ENCODE measurements around the gene HOXD8.
A peak's percentile ranks its signal among the peaks of the same experiment; 100 is the strongest.

HOXD8 gene

DNA sequence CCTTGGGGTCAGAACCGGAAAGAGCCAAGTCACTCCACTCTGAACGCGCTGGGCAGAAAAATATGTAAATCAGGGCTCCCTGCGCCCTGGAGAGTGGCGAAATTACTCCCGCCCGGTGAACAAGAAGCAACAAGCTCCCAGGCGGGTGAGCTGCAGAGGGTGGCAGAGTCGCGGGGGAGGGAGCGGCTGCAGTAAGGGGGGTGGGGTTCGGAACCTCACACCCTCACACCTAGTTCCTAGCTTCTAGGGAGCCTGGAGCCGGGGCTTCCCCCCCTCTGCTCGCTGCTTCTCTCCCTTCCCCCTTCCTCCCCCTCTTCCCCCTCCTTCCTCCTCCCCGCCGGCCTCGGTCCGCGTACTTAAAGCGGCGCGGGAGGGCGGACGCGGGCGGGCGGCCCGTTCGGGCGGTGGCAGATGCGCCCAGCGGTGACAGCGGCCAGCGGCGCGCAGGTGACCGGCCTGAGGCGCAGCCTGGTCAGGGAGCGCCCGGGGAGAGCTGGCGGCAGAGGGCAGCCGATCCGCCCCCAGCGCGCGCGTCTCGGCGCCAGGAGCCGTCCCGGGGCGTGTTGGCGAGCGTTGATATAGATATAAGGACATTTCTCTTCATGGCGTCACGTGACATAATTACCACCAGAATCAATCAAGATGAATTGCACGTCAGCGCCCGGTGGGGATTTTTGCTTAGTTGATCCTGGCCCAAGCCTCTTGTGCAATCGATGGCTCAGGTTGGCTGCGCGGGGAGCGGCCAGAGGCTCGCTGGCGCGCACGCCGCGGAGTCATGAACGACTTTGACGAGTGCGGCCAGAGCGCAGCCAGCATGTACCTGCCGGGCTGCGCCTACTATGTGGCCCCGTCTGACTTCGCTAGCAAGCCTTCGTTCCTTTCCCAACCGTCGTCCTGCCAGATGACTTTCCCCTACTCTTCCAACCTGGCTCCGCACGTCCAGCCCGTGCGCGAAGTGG is 22.6 kb upstream of the HOXD8 start, which contains the start of gene HOXD11 (continued):
- TF ChIP-seq, protein P1, sequence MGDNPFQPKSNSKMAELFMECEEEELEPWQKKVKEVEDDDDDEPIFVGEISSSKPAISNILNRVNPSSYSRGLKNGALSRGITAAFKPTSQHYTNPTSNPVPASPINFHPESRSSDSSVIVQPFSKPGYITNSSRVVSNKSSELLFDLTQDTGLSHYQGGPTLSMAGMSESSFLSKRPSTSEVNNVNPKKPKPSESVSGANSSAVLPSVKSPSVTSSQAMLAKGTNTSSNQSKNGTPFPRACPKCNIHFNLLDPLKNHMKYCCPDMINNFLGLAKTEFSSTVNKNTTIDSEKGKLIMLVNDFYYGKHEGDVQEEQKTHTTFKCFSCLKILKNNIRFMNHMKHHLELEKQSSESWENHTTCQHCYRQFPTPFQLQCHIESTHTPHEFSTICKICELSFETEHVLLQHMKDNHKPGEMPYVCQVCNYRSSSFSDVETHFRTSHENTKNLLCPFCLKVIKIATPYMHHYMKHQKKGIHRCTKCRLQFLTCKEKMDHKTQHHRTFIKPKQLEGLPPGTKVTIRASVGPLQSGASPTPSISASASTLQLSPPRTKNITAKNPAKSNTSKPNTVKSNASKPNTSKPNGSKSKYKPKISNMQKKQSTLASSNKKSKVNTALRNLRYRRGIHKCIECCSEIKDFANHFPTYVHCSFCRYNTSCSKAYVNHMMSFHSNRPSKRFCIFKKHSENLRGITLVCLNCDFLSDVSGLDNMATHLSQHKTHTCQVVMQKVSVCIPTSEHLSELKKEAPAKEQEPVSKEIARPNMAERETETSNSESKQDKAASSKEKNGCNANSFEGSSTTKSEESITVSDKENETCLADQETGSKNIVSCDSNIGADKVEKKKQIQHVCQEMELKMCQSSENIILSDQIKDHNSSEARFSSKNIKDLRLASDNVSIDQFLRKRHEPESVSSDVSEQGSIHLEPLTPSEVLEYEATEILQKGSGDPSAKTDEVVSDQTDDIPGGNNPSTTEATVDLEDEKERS (tag by site-specific recombination; IDR thresholded peaks at IDR 0.05), result no peak
- no peak for TF ChIP-seq ZNF266 (tag by site-specific recombination; IDR thresholded peaks at IDR 0.05; ENCODE audit: low read depth)
- TF ChIP-seq, protein P2, sequence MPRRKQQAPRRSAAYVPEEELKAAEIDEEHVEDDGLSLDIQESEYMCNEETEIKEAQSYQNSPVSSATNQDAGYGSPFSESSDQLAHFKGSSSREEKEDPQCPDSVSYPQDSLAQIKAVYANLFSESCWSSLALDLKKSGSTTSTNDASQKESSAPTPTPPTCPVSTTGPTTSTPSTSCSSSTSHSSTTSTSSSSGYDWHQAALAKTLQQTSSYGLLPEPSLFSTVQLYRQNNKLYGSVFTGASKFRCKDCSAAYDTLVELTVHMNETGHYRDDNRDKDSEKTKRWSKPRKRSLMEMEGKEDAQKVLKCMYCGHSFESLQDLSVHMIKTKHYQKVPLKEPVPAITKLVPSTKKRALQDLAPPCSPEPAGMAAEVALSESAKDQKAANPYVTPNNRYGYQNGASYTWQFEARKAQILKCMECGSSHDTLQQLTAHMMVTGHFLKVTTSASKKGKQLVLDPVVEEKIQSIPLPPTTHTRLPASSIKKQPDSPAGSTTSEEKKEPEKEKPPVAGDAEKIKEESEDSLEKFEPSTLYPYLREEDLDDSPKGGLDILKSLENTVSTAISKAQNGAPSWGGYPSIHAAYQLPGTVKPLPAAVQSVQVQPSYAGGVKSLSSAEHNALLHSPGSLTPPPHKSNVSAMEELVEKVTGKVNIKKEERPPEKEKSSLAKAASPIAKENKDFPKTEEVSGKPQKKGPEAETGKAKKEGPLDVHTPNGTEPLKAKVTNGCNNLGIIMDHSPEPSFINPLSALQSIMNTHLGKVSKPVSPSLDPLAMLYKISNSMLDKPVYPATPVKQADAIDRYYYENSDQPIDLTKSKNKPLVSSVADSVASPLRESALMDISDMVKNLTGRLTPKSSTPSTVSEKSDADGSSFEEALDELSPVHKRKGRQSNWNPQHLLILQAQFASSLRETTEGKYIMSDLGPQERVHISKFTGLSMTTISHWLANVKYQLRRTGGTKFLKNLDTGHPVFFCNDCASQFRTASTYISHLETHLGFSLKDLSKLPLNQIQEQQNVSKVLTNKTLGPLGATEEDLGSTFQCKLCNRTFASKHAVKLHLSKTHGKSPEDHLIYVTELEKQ (tag by site-specific recombination; IDR thresholded peaks at IDR 0.05; ENCODE audit: borderline replicate concordance), result peak; percentile 79
- no peak for TF ChIP-seq ZNF426 (tag by site-specific recombination; IDR thresholded peaks at IDR 0.05)
- peak; percentile 38; the same call in 1 of the 2 replicates for TF ChIP-seq WT1 (tag by site-specific recombination; IDR thresholded peaks at IDR 0.05)
- TF ChIP-seq ZBTB48 (tag by site-specific recombination; IDR thresholded peaks at IDR 0.05), result no peak
- TF ChIP-seq, protein P3, sequence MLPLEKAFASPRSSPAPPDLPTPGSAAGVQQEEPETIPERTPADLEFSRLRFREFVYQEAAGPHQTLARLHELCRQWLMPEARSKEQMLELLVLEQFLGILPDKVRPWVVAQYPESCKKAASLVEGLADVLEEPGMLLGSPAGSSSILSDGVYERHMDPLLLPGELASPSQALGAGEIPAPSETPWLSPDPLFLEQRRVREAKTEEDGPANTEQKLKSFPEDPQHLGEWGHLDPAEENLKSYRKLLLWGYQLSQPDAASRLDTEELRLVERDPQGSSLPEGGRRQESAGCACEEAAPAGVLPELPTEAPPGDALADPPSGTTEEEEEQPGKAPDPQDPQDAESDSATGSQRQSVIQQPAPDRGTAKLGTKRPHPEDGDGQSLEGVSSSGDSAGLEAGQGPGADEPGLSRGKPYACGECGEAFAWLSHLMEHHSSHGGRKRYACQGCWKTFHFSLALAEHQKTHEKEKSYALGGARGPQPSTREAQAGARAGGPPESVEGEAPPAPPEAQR (tag by site-specific recombination; IDR thresholded peaks at IDR 0.05), result no peak
- TF ChIP-seq ZBTB7A (tag by site-specific recombination; IDR thresholded peaks at IDR 0.05; ENCODE audit: low read depth), result no peak
- no peak for TF ChIP-seq ZNF768 (tag by site-specific recombination; IDR thresholded peaks at IDR 0.05)
- TF ChIP-seq ZNF175 (tag by site-specific recombination; IDR thresholded peaks at IDR 0.05), result no peak
- TF ChIP-seq IKZF3 (tag by site-specific recombination; IDR thresholded peaks at IDR 0.05), result peak; percentile 83; the same call in 1 of the 2 replicates
- no peak for TF ChIP-seq SETDB1 (IDR thresholded peaks at IDR 0.05; ENCODE audit: insufficient read length, low read length)
- no peak for TF ChIP-seq ZNF626 (tag by site-specific recombination; IDR thresholded peaks at IDR 0.05)
- TF ChIP-seq ZNF501 (tag by site-specific recombination; IDR thresholded peaks at IDR 0.05), result peak; percentile 44
- TF ChIP-seq, protein P4, sequence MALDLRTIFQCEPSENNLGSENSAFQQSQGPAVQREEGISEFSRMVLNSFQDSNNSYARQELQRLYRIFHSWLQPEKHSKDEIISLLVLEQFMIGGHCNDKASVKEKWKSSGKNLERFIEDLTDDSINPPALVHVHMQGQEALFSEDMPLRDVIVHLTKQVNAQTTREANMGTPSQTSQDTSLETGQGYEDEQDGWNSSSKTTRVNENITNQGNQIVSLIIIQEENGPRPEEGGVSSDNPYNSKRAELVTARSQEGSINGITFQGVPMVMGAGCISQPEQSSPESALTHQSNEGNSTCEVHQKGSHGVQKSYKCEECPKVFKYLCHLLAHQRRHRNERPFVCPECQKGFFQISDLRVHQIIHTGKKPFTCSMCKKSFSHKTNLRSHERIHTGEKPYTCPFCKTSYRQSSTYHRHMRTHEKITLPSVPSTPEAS (tag by site-specific recombination; IDR thresholded peaks at IDR 0.05), result no peak
- TF ChIP-seq, protein P5, sequence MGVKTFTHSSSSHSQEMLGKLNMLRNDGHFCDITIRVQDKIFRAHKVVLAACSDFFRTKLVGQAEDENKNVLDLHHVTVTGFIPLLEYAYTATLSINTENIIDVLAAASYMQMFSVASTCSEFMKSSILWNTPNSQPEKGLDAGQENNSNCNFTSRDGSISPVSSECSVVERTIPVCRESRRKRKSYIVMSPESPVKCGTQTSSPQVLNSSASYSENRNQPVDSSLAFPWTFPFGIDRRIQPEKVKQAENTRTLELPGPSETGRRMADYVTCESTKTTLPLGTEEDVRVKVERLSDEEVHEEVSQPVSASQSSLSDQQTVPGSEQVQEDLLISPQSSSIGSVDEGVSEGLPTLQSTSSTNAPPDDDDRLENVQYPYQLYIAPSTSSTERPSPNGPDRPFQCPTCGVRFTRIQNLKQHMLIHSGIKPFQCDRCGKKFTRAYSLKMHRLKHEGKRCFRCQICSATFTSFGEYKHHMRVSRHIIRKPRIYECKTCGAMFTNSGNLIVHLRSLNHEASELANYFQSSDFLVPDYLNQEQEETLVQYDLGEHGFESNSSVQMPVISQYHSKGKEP (tag by site-specific recombination; IDR thresholded peaks at IDR 0.05), result peak; percentile 36
- TF ChIP-seq RBAK (tag by site-specific recombination; IDR thresholded peaks at IDR 0.05), result no peak
- peak; percentile 69; the same call in 1 of the 2 replicates for TF ChIP-seq TCF7L2 (IDR thresholded peaks at IDR 0.05; ENCODE audit: borderline replicate concordance, low read depth, low read length)
- TF ChIP-seq ZBTB17 (tag by site-specific recombination; IDR thresholded peaks at IDR 0.05), result peak; percentile 73
- TF ChIP-seq SCRT1 (tag by site-specific recombination; IDR thresholded peaks at IDR 0.05; ENCODE audit: borderline replicate concordance), result peak; percentile 80; the same call in 1 of the 2 replicates
- TF ChIP-seq MZF1 (tag by site-specific recombination; IDR thresholded peaks at IDR 0.05; ENCODE audit: borderline replicate concordance), result peak; percentile 91
- TF ChIP-seq, protein P6, sequence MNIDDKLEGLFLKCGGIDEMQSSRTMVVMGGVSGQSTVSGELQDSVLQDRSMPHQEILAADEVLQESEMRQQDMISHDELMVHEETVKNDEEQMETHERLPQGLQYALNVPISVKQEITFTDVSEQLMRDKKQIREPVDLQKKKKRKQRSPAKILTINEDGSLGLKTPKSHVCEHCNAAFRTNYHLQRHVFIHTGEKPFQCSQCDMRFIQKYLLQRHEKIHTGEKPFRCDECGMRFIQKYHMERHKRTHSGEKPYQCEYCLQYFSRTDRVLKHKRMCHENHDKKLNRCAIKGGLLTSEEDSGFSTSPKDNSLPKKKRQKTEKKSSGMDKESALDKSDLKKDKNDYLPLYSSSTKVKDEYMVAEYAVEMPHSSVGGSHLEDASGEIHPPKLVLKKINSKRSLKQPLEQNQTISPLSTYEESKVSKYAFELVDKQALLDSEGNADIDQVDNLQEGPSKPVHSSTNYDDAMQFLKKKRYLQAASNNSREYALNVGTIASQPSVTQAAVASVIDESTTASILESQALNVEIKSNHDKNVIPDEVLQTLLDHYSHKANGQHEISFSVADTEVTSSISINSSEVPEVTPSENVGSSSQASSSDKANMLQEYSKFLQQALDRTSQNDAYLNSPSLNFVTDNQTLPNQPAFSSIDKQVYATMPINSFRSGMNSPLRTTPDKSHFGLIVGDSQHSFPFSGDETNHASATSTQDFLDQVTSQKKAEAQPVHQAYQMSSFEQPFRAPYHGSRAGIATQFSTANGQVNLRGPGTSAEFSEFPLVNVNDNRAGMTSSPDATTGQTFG (tag by site-specific recombination; IDR thresholded peaks at IDR 0.05; ENCODE audit: borderline replicate concordance), result no peak
